Kasumi-1 (cell line): ENCODE measurements around the gene TMPRSS4.

Experiments used
- DNase-seq, 2 experiments: peaks; one replicate each; lab custom pipeline; 2025; lab: John Stamatoyannopoulos, UW

Gene TMPRSS4

GRCh38 chr11:118135051-118135795 is 58.3 kb downstream of the TMPRSS4 start:
- DNase-seq: no peak

- no peak for DNase-seq
Observed at GRCh38 chr11:118135796-118136165, 58.9 kb downstream of the TMPRSS4 start.

GRCh38 chr11:118136341-118136740 is 59.5 kb downstream of the TMPRSS4 start:
- no peak for DNase-seq

- DNase-seq: no peak
Observed at GRCh38 chr11:118136801-118137200, 59.9 kb downstream of the TMPRSS4 start.

- DNase-seq: no peak
Observed at GRCh38 chr11:118138839-118139420, 62.1 kb downstream of the TMPRSS4 start.

GRCh38 chr11:118139578-118139977 is 62.7 kb downstream of the TMPRSS4 start:
- DNase-seq: no peak

- DNase-seq: no peak
Observed at GRCh38 chr11:118142081-118142480, 65.2 kb downstream of the TMPRSS4 start.

- DNase-seq: peak; percentile 49 to 66
Observed at GRCh38 chr11:118142809-118143208, 65.9 kb downstream of the TMPRSS4 start.

- no peak for DNase-seq
Observed at GRCh38 chr11:118143661-118144185, 66.8 kb downstream of the TMPRSS4 start.

- DNase-seq: no peak
Observed at GRCh38 chr11:118144301-118145268, 67.7 kb downstream of the TMPRSS4 start.

GRCh38 chr11:118145285-118146227 is 68.7 kb downstream of the TMPRSS4 start:
- peak; percentile 60 to 82 for DNase-seq

GRCh38 chr11:118146554-118146953 is 69.7 kb downstream of the TMPRSS4 start:
- DNase-seq: no peak

GRCh38 chr11:118147502-118147901 is 70.6 kb downstream of the TMPRSS4 start:
- DNase-seq: no peak

GRCh38 chr11:118148240-118148639 is 71.4 kb downstream of the TMPRSS4 start:
- DNase-seq: no peak

- DNase-seq: no peak
Observed at GRCh38 chr11:118148856-118149255, 72.0 kb downstream of the TMPRSS4 start.

- DNase-seq: no peak
Observed at GRCh38 chr11:118149493-118149892, 72.6 kb downstream of the TMPRSS4 start.

GRCh38 chr11:118151431-118151830 is 74.6 kb downstream of the TMPRSS4 start:
- no peak for DNase-seq

- DNase-seq: no peak
Observed at GRCh38 chr11:118152020-118152551, 75.2 kb downstream of the TMPRSS4 start.

- DNase-seq: peak; percentile 34 to 60
Observed at GRCh38 chr11:118152552-118153471, 75.9 kb downstream of the TMPRSS4 start, which contains the start of gene SCN4B. Gene SCN4B, minus strand, starts transcription at chr11:118152823. Its CDS starts 150 bp downstream, at chr11:118152673.

GRCh38 chr11:118153516-118153915 is 76.6 kb downstream of the TMPRSS4 start:
- no peak for DNase-seq
